B cell (primary cell): ENCODE measurements around the gene WDR7. TPM values are rescaled to one million over a fixed set of nuclear protein-coding genes. Genes with fewer than 3 reads are reported as not detected.

Experiments
- ATAC-seq: fragments of 200-7000 bp; cut with Tn5 transposase; one replicate; pipeline ENCODE4 v1.10.0; 2021; ENCODE audit warnings: low read depth, mild to moderate bottlenecking, moderate number of reproducible peaks, moderate library complexity
- CTCF ChIA-PET: fragments of 350-600 bp; sonication (Branson Sonifier 250); formaldehyde crosslinking; loops from one replicate; lab custom pipeline; 2021; ENCODE audit warnings: antibody characterized with exemption, inconsistent platforms; lab: Charles Lee
- POLR2A ChIA-PET: fragments of 350-600 bp; sonication (Branson Sonifier 250); formaldehyde crosslinking; loops from one replicate; lab custom pipeline; 2021; ENCODE audit warnings: antibody characterized with exemption; lab: Charles Lee
- DNase-seq: peaks from one replicate; pipeline ENCODE4 v3.0.0; 2013
- H2AFZ ChIP-seq: 2 replicates; pipeline ENCODE4 v1.6.1; 2012; ENCODE audit warnings: mild to moderate bottlenecking, low read depth, low read length; ENCODE audit not compliant: insufficient read depth, poor library complexity, severe bottlenecking
- H3K27ac ChIP-seq, 2 donors: 1 replicate in 1 of 2; 2 replicates in 1 of 2; pipeline ENCODE4 v1.5.1; 2012 to 2013; ENCODE audit warnings: low read length in 2 of 2, mild to moderate bottlenecking in 2 of 2, moderate library complexity in 1 of 2
- H3K27me3 ChIP-seq, 4 experiments: fragments of 200-600 bp in 1 of 4; sonication (generic) in 1 of 4; replicated peaks in 1 of 4; 1 replicate in 2 of 4; 2 replicates in 2 of 4; pipeline versions ENCODE4 v1.6.1 to v1.7.0; 2013 to 2016; ENCODE audit warnings: low read length in 3 of 4, mild to moderate bottlenecking in 2 of 4, mixed read lengths in 1 of 4, moderate library complexity in 1 of 4; ENCODE audit not compliant: insufficient read depth in 4 of 4, control insufficient read depth in 3 of 4; ENCODE audit errors: control extremely low read depth in 1 of 4
- H3K36me3 ChIP-seq, 2 experiments: replicated peaks in 1 of 2; 1 replicate in 1 of 2; 2 replicates in 1 of 2; pipeline versions ENCODE4 v1.6.1 to v1.7.1; 2013; ENCODE audit warnings: low read length in 1 of 2; ENCODE audit not compliant: insufficient read depth in 2 of 2, control insufficient read depth in 1 of 2; ENCODE audit errors: control extremely low read depth in 1 of 2, extremely low read depth in 1 of 2
- H3K4me1 ChIP-seq, 2 donors: fragments of 200-600 bp in 1 of 2; sonication (generic) in 1 of 2; 1 replicate in 1 of 2; 2 replicates in 1 of 2; pipeline versions ENCODE4 v1.5.1 to v1.6.1; 2013 to 2017; ENCODE audit warnings: low read length in 2 of 2; ENCODE audit not compliant: control insufficient read depth in 2 of 2, insufficient read depth in 2 of 2
- H3K4me2 ChIP-seq: replicated peaks from 2 replicates; pipeline ENCODE3; 2012; ENCODE audit warnings: mild to moderate bottlenecking, low read depth, low read length; ENCODE audit not compliant: poor library complexity, severe bottlenecking
- H3K4me3 ChIP-seq, 5 experiments: fragments of 200-600 bp in 1 of 5; sonication (generic) in 1 of 5; 1 replicate in 3 of 5; 2 replicates in 2 of 5; pipeline versions ENCODE4 v1.5.1 to v1.7.0; 2011 to 2016; ENCODE audit warnings: low read length in 4 of 5, mild to moderate bottlenecking in 4 of 5, low read depth in 2 of 5, control low read depth in 1 of 5, moderate library complexity in 1 of 5; ENCODE audit not compliant: insufficient read depth in 1 of 5; ENCODE audit errors: control extremely low read depth in 1 of 5, extremely low read depth in 1 of 5
- H3K79me2 ChIP-seq: fragments of 200-600 bp; sonication (generic); one replicate; pipeline ENCODE4 v1.6.0; 2016; ENCODE audit warnings: low read length; ENCODE audit not compliant: control insufficient read depth, insufficient read depth
- H3K9ac ChIP-seq: fragments of 200-600 bp; sonication (generic); 2 replicates; pipeline ENCODE4 v1.6.1; 2017; ENCODE audit warnings: mild to moderate bottlenecking, low read length, moderate library complexity
- H3K9me3 ChIP-seq, 3 donors: one replicate each; pipeline versions ENCODE4 v1.6.1 to v1.7.1; 2013; ENCODE audit warnings: low read length in 2 of 3; ENCODE audit not compliant: control insufficient read depth in 2 of 3, insufficient read depth in 1 of 3; ENCODE audit errors: control extremely low read depth in 1 of 3
- H4K20me1 ChIP-seq: 2 replicates; pipeline ENCODE4 v1.6.0; 2012; ENCODE audit warnings: mild to moderate bottlenecking, low read length; ENCODE audit not compliant: insufficient read depth, control insufficient read depth, poor library complexity, severe bottlenecking
- H3K27ac Mint-ChIP-seq: one replicate; pipeline ENCODE4 v1.8.0; 2021; ENCODE audit warnings: mixed read lengths
- H3K27me3 Mint-ChIP-seq: one replicate; pipeline ENCODE4 v1.8.0; 2021; ENCODE audit warnings: mixed read lengths
- H3K4me1 Mint-ChIP-seq: one replicate; pipeline ENCODE4 v1.8.0; 2021; ENCODE audit warnings: mixed read lengths
- H3K4me3 Mint-ChIP-seq: one replicate; pipeline ENCODE4 v1.8.0; 2021; ENCODE audit warnings: mixed read lengths
- H3K9me3 Mint-ChIP-seq: one replicate; pipeline ENCODE4 v1.8.0; 2022; ENCODE audit warnings: mixed read lengths; ENCODE audit not compliant: insufficient read depth
- EZH2 ChIP-seq: IDR thresholded peaks from 2 replicates; pipeline ENCODE4 v1.6.1; 2012; ENCODE audit warnings: borderline replicate concordance, low read depth, mild to moderate bottlenecking, moderate library complexity, low read length; ENCODE audit not compliant: insufficient read depth, poor library complexity, severe bottlenecking
- WGBS: methylation state at CpG from one replicate; pipeline ENCODE4 v1.1.5; 2013; ENCODE audit warnings: missing lambda C conversion rate; ENCODE audit not compliant: insufficient coverage; 5-methylcytosine and 5-hydroxymethylcytosine counted together
- intact Hi-C: fragments of 100-400 bp; cut with micrococcal nuclease; formaldehyde crosslinking; loops from one replicate; pipeline ENCODE4 v1.10.0; 2022
- polyA plus RNA-seq: library from polyadenylated mRNA; depleted of rRNA; stranded (reverse); fragments of >200 nt; gene quantifications from 2 replicates; pipeline ENCODE4 v1.2.3, GENCODE V29; 2012
- total RNA-seq, 2 donors: library from RNA; stranded (reverse); fragments of 120-200 nt in 1 of 2; gene quantifications; 1 replicate in 1 of 2; 2 replicates in 1 of 2; pipeline versions ENCODE4 v1.2.3 to v1.2.4, GENCODE V29; 2013 to 2022
- TF ChIP-seq, protein P1 (sequence below): fragments of 200-600 bp; IDR thresholded peaks from one replicate; pipeline ENCODE4 v1.8.0; 2022; ENCODE audit warnings: antibody characterized with exemption, mild to moderate bottlenecking

Gene WDR7
- total and polyA plus RNA-seq, 2 donors (not counting 1 experiment from before 2014, with no cell fraction given) = 5.5 to 45.0 TPM

DNA sequence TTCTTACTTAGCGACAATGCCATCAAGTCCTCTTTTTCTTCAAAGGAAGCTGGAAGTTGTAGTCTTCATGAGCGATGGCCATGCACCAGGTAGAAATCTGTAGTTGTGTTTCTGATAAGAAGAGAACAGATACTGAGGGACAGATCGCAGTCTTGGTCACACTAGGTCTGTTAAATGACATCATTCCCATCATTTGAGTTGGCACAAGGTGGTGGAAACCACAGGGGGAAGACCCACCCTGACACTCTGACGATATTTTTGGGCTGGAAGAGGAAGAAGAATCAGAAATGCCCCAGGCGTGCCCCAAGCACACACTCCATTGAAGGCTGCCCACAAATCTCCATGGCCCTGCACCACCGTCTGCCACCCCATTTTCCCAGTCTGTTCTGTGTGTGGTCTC lies 406.7 kb downstream of the WDR7 start:
- H3K4me3 ChIP-seq = no peak overlapping the region
- intact Hi-C loops = no loop called here
- H3K4me2 ChIP-seq = no peak overlapping the region
- TF ChIP-seq, protein P1, sequence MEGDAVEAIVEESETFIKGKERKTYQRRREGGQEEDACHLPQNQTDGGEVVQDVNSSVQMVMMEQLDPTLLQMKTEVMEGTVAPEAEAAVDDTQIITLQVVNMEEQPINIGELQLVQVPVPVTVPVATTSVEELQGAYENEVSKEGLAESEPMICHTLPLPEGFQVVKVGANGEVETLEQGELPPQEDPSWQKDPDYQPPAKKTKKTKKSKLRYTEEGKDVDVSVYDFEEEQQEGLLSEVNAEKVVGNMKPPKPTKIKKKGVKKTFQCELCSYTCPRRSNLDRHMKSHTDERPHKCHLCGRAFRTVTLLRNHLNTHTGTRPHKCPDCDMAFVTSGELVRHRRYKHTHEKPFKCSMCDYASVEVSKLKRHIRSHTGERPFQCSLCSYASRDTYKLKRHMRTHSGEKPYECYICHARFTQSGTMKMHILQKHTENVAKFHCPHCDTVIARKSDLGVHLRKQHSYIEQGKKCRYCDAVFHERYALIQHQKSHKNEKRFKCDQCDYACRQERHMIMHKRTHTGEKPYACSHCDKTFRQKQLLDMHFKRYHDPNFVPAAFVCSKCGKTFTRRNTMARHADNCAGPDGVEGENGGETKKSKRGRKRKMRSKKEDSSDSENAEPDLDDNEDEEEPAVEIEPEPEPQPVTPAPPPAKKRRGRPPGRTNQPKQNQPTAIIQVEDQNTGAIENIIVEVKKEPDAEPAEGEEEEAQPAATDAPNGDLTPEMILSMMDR = no peak
- TF ChIP-seq EZH2 = no peak
- no peaks in the 10 kb centered on the region for H4K20me1 ChIP-seq
- no peaks in the 10 kb centered on the region for H3K36me3 ChIP-seq
- 69% methylated on average over 2 of the region's 6 CpGs for WGBS
- no peak overlapping the region for H2AFZ ChIP-seq
- DNase-seq (no peak), ATAC-seq (no peak)
- H3K4me1 ChIP-seq = no peaks in the 10 kb centered on the region
- CTCF ChIA-PET = no interaction called here
- peaks cover 0 to 27% (median 6%) of the 10 kb centered on the region in 3 donors for H3K9me3 ChIP-seq
- no peaks in the 10 kb centered on the region for H3K4me1 Mint-ChIP-seq
- H3K27me3 Mint-ChIP-seq = peaks cover 83% of the 10 kb centered on the region
- H3K27ac ChIP-seq = no peak overlapping the region
- POLR2A ChIA-PET = no interaction called here
- H3K9ac ChIP-seq = no peak overlapping the region
- peaks cover 0 to 51% (median 19%) of the 10 kb centered on the region in 4 experiments for H3K27me3 ChIP-seq
- no peaks in the 10 kb centered on the region for H3K79me2 ChIP-seq
- no peak overlapping the region for H3K27ac Mint-ChIP-seq
- no peak overlapping the region for H3K4me3 Mint-ChIP-seq
- H3K9me3 Mint-ChIP-seq = peaks cover 3% of the 10 kb centered on the region

DNA sequence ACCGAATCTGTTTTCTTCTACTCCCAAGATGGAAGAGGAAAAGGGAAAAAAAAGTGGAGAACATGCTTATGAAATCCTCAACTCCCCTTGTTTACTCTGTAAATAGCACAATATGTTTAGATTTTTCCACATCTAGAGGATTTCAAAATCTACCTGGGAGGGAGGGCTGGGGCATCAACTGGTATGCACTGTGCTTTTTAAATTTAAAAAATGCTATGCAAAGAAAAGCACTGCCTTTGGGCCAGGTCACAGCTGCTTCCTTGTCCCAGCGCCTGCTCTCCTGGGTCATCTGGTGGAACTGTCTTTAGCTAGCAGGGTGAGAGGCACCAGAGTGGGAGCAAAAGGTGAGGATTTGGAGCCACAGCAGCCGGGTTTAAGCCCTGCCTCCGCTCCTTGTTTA lies 407.6 kb downstream of the WDR7 start:
- TF ChIP-seq, protein P1 = no peak
- TF ChIP-seq EZH2 = no peak
- no peak for ATAC-seq
- no peak overlapping the region for H3K4me3 Mint-ChIP-seq
- peaks cover 0 to 55% (median 21%) of the 10 kb centered on the region in 4 experiments for H3K27me3 ChIP-seq
- CTCF ChIA-PET = no interaction called here
- H3K4me2 ChIP-seq = no peak overlapping the region
- no peaks in the 10 kb centered on the region for H3K79me2 ChIP-seq
- no peaks in the 10 kb centered on the region for H3K36me3 ChIP-seq
- H3K9ac ChIP-seq = no peak overlapping the region
- WGBS = 89% methylated on average over 1 of the region's 4 CpGs
- no peak overlapping the region for H3K27ac ChIP-seq
- H3K9me3 ChIP-seq = peaks cover 0 to 19% (median 6%) of the 10 kb centered on the region in 3 donors
- H4K20me1 ChIP-seq = no peaks in the 10 kb centered on the region
- H3K4me1 ChIP-seq = no peaks in the 10 kb centered on the region
- H3K4me1 Mint-ChIP-seq = no peaks in the 10 kb centered on the region
- no peak overlapping the region for H3K27ac Mint-ChIP-seq
- H3K27me3 Mint-ChIP-seq = peaks cover 83% of the 10 kb centered on the region
- H2AFZ ChIP-seq = no peak overlapping the region
- intact Hi-C loops = no loop called here
- no peak overlapping the region for H3K4me3 ChIP-seq
- no peak for DNase-seq
- POLR2A ChIA-PET = no interaction called here
- peaks cover 3% of the 10 kb centered on the region for H3K9me3 Mint-ChIP-seq
